Right lobe of liver (tissue), 6 donors: ENCODE measurements around the gene DUSP5. TPM values are rescaled to one million over a fixed set of nuclear protein-coding genes. Genes with fewer than 3 reads are reported as not detected.
A peak's percentile ranks its signal among the peaks of the same experiment; 100 is the strongest.

Experiments used
- ATAC-seq, 4 donors: fragments of 200-7000 bp; cut with Tn5 transposase; one replicate each; pipeline ENCODE4 v1.9.1; 2020; ENCODE audit warnings: mild to moderate bottlenecking in 4 of 4, moderate library complexity in 4 of 4
- DNase-seq, 3 donors: peaks; one replicate each; pipeline ENCODE4 v3.0.0-alpha.2; 2020
- H3K27ac ChIP-seq, 3 donors: fragments of 200-600 bp; one replicate each; pipeline ENCODE4 v1.8.0; 2022
- H3K27me3 ChIP-seq, 2 donors: fragments of 200-600 bp; one replicate each; pipeline ENCODE4 v1.8.0; 2022
- H3K36me3 ChIP-seq, 4 donors: fragments of 200-600 bp; sonication (generic) in 1 of 4; one replicate each; pipeline versions ENCODE4 v1.5.1 to v1.8.0; 2017 to 2022; ENCODE audit warnings: control low read depth in 1 of 4
- H3K4me1 ChIP-seq, 4 donors: fragments of 200-600 bp; sonication (generic) in 1 of 4; one replicate each; pipeline versions ENCODE4 v1.5.1 to v1.8.0; 2017 to 2022; ENCODE audit warnings: control low read depth in 1 of 4
- H3K4me3 ChIP-seq, 3 donors: fragments of 200-600 bp; one replicate each; pipeline ENCODE4 v1.8.0; 2022
- H3K9me3 ChIP-seq, 4 donors: fragments of 200-600 bp; sonication (generic) in 1 of 4; one replicate each; pipeline versions ENCODE4 v1.5.1 to v1.8.0; 2017 to 2022; ENCODE audit warnings: control low read depth in 1 of 4
- CTCF ChIP-seq, 4 donors: fragments of 200-600 bp in 3 of 4; fragments of 450-650 bp in 1 of 4; IDR thresholded peaks; one replicate each; pipeline versions ENCODE4 v1.5.1 to v1.8.0; 2016 to 2022; ENCODE audit warnings: antibody characterized with exemption in 4 of 4, mild to moderate bottlenecking in 2 of 4
- POLR2A ChIP-seq: fragments of 450-650 bp; IDR thresholded peaks from one replicate; pipeline ENCODE4 v1.6.1; 2017; ENCODE audit warnings: antibody characterized with exemption, mild to moderate bottlenecking
- WGBS: methylation state at CpG from one replicate; pipeline ENCODE4 v1.1.6; 2018; ENCODE audit warnings: low coverage, low lambda C conversion rate; ENCODE audit not compliant: insufficient coverage; ENCODE audit errors: missing lambda C conversion rate; 5-methylcytosine and 5-hydroxymethylcytosine counted together
- intact Hi-C, 2 donors: fragments of 100-400 bp; cut with DNase I; formaldehyde crosslinking; loops; one replicate each; pipeline versions ENCODE4 v1.11.2 to v1.14.1; 2022
- total RNA-seq, 6 experiments: library from RNA; depleted of rRNA in 2 of 6; stranded (reverse); fragments of >200 nt in 2 of 6; fragmentation: NEBNext Ultra II Directional in 3 of 6; extraction: Animal tissue kit (Norgen Biotek cat#: 25700) in 3 of 6; gene quantifications; one replicate each; pipeline versions ENCODE4 v1.1.0 to v1.2.4, GENCODE V29; 2016 to 2023
- donor health status: DM: no; HTN: yes; CAD: no.
- donor health status: DM: no; HTN: no; CAD: no.
- donor health status: DM: no; HTN: no; CAD: no.
- donor health status: DM: no; HTN: yes; CAD: no.
- donor health status: DM: no; HTN: yes; CAD: no.

DUSP5 gene
- total RNA-seq, 6 experiments from 2014 or later: 2.3 to 47.7 (median 10.8) TPM

- no peak overlapping the region for H3K4me3 ChIP-seq
- peaks cover 0 to 8% (median 1%) of the 10 kb centered on the region in 4 donors for H3K36me3 ChIP-seq
- 68% methylated on average over 5 of the region's 11 CpGs for WGBS
- H3K27ac ChIP-seq: no peak overlapping the region
- H3K27me3 ChIP-seq: no peaks in the 10 kb centered on the region
- no peaks in the 10 kb centered on the region for H3K9me3 ChIP-seq
- DNase-seq (no peak), ATAC-seq (no peak)
- TF ChIP-seq POLR2A (no peak), CTCF (IDR thresholded peaks at IDR 0.05) (no peak)
- intact Hi-C loops: no loop called here
- H3K4me1 ChIP-seq: peaks cover 0 to 15% (median 0%) of the 10 kb centered on the region in 4 donors
Measured at GRCh38 chr10:110508806-110509544, 11.3 kb downstream of the DUSP5 start.

- Histone ChIP-seq H3K36me3 (peaks cover 0 to 8% (median 1%) of the 10 kb centered on the region in 4 donors), H3K27ac (no peak overlapping the region), H3K9me3 (no peaks in the 10 kb centered on the region), H3K27me3 (no peaks in the 10 kb centered on the region), H3K4me1 (peaks cover 0 to 9% (median 0%) of the 10 kb centered on the region in 4 donors), H3K4me3 (no peak overlapping the region)
- TF ChIP-seq POLR2A: no peak
- no peak for ATAC-seq
- 80% methylated on average over 2 of the region's 2 CpGs for WGBS
- intact Hi-C loops: no loop called here
- no peak for DNase-seq
Measured at GRCh38 chr10:110509560-110509959, 11.9 kb downstream of the DUSP5 start.

GRCh38 chr10:110510086-110510485 lies 12.4 kb downstream of the DUSP5 start:
- no peak for ATAC-seq
- intact Hi-C loops: no loop called here
- H3K4me1 ChIP-seq: peaks cover 0 to 4% (median 0%) of the 10 kb centered on the region in 4 donors
- TF ChIP-seq POLR2A (no peak), CTCF (IDR thresholded peaks at IDR 0.05) (no peak)
- no peaks in the 10 kb centered on the region for H3K9me3 ChIP-seq
- peaks cover 0 to 8% (median 1%) of the 10 kb centered on the region in 4 donors for H3K36me3 ChIP-seq
- no peaks in the 10 kb centered on the region for H3K27me3 ChIP-seq
- WGBS: 60% methylated on average over 1 of the region's 9 CpGs
- no peak for DNase-seq
- H3K4me3 ChIP-seq: no peak overlapping the region
- H3K27ac ChIP-seq: no peak overlapping the region

- Histone ChIP-seq H3K4me3 (no peak overlapping the region), H3K27me3 (no peaks in the 10 kb centered on the region), H3K4me1 (no peaks in the 10 kb centered on the region), H3K36me3 (peaks cover 0 to 8% (median 1%) of the 10 kb centered on the region in 4 donors), H3K27ac (no peak overlapping the region), H3K9me3 (no peaks in the 10 kb centered on the region)
- intact Hi-C loops: no loop called here
- DNase-seq (no peak), ATAC-seq (no peak)
- TF ChIP-seq CTCF (IDR thresholded peaks at IDR 0.05) (no peak), POLR2A (no peak)
- 90% methylated on average over 2 of the region's 3 CpGs for WGBS
Measured at GRCh38 chr10:110510730-110511129, 13.0 kb downstream of the DUSP5 start.

- ATAC-seq: peak in 2 of 4 donors; percentile 5 to 18
- TF ChIP-seq CTCF (IDR thresholded peaks at IDR 0.05) (no peak), POLR2A (no peak)
- H3K4me3 ChIP-seq: no peak overlapping the region
- no peak for DNase-seq
- WGBS: 37% methylated on average over 2 of the region's 6 CpGs
- H3K4me1 ChIP-seq: no peaks in the 10 kb centered on the region
- H3K36me3 ChIP-seq: peaks cover 0 to 7% (median 1%) of the 10 kb centered on the region in 4 donors
- no peaks in the 10 kb centered on the region for H3K27me3 ChIP-seq
- no peak overlapping the region for H3K27ac ChIP-seq
- intact Hi-C loops: no loop called here
- H3K9me3 ChIP-seq: no peaks in the 10 kb centered on the region
Measured at GRCh38 chr10:110511734-110512449, 14.2 kb downstream of the DUSP5 start.
